Uterus (tissue), 2 donors: Measurements from ENCODE around the gene ZNRF2.

Experiments used
- CTCF ChIP-seq, 4 experiments: fragments of 200-600 bp in 2 of 4; fragments of 450-650 bp in 2 of 4; sonication (generic) in 2 of 4; IDR thresholded peaks; one replicate each; pipeline ENCODE4 v1.5.1; 2016 to 2019; ENCODE audit warnings: antibody characterized with exemption in 4 of 4, mild to moderate bottlenecking in 2 of 4, moderate library complexity in 1 of 4
- POLR2A ChIP-seq, 2 donors: fragments of 450-650 bp; IDR thresholded peaks; one replicate each; pipeline ENCODE4 v1.6.1; 2016; ENCODE audit warnings: antibody characterized with exemption in 2 of 2, mild to moderate bottlenecking in 1 of 2, moderate library complexity in 1 of 2

DNA sequence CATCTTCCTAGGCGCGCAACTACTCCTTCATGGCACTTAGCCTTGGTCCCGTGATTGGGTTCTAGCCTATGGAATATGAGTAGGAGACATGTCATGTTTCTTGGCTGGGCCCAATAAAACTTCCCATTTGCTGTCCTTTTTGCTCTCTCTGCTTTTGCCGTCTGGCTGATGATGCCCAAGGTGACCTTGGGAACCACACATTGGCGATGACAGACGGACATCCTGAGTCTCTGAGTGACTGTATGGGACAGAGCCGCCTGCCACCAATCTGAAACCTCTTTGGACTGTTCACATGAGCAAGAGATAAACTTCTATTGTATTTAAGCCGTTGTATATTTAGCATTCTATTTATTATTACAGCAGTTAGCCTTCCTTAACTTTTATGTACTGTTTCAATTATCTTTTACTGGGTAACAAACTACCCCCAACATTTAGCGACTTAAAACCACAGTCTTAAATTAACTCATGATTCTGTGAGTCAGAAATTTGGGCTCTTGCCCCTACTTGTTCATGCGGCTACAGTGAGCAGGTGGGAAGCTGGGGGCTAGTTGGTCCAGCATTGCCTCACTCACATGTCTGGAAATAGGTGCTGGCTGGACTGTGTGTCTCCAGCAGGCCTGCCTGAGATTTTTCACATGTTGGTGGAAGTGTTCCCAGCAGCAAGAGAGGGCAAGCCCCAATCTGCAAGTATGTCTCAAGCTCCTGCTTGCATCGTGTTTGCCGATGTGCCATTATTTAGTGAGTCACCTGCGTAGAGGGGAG lies 122.4 kb downstream of the ZNRF2 start:
- TF ChIP-seq POLR2A (IDR thresholded peaks at IDR 0.05) (no peak), CTCF (IDR thresholded peaks at IDR 0.05) (no peak)
